Measurements from ENCODE around the gene ENG. TPM values are rescaled to one million over a fixed set of nuclear protein-coding genes. Genes with fewer than 3 reads are reported as not detected.

The ENG gene
- total RNA-seq, 1 experiment from 2014 or later: 25.1 TPM

DNA sequence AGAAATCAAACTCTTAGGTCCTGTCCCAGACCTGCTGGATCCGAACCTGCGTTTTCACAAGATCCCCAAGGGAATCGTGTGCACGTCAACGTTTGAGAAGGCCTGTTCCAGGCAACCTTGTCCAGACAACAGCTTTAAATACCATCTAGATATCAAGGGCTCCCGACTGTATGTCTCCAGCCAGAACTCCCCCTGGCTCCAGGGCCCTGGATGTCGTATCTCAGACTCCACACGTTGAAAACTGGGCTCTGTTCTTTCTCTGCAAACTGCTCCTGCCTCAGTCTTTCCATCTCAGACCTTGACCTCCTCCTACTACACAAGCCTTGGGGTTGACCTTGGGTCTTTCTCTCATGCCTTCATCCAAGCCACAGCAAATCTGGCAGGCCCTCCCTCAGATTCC is 5.8 kb upstream of the ENG start:
- ATAC-seq: no peak

DNA sequence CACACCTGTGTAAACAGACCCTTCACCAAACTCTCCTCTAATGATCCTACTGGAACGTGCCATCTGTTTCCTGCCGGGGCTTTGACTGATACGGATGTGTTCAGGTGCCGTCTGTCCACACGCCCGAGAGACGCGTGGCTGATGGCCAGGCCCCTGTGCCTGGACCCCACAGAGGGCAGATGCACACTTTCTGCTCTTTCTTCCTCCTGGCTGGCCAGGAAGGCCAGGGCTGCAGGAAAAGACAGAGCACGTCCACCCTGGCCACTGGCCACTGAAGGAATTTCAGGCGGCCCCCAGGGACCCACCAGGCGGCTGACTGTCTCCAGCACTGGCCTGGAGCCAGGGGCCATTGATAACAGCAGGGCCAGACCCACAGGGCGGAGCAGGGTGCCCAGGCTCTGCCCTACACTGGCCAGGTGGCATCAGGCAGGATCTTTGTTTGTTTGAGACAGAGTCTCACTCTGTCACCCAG is 3.6 kb upstream of the ENG start:
- in situ Hi-C loops (cut with HindIII; ENCODE audit: low pct_unique_long_range_greater_than_20kb, low sequenced_read_pairs): no loop called here
- no peaks in the 10 kb centered on the region for H3K36me3 ChIP-seq (ENCODE audit: control insufficient read depth, insufficient read depth, low read length)
- intact Hi-C loops (cut with micrococcal nuclease; ENCODE audit: unreplicated experiment): no loop called here
- H3K4me1 ChIP-seq (ENCODE audit: control insufficient read depth, insufficient read depth, low read length): peaks cover 5% of the 10 kb centered on the region; the same call in 1 of the 2 replicates
- no peak overlapping the region for H3K27ac ChIP-seq (ENCODE audit: low read length)
- H3K27me3 ChIP-seq (ENCODE audit: control insufficient read depth, insufficient read depth, low read length): no peaks in the 10 kb centered on the region
- CTCF ChIA-PET: no interaction called here
- H3K9me3 ChIP-seq (ENCODE audit: control insufficient read depth, insufficient read depth, low read depth, low read length): no peaks in the 10 kb centered on the region
- no peak for ATAC-seq
- POLR2A ChIA-PET: no interaction called here
- no TSS peak for BruUV-seq (replicated peaks)
- no peak for TF ChIP-seq TCF7L2 (IDR thresholded peaks at IDR 0.05; ENCODE audit: low read depth, low read length)
- TF ChIP-seq SIN3A (IDR thresholded peaks at IDR 0.05; ENCODE audit: borderline replicate concordance, insufficient read depth, low read depth, low read length): no peak
- no peak for TF ChIP-seq POLR2AphosphoS5 (IDR thresholded peaks at IDR 0.05; ENCODE audit: low read depth, low read length)
- TF ChIP-seq, protein P1, sequence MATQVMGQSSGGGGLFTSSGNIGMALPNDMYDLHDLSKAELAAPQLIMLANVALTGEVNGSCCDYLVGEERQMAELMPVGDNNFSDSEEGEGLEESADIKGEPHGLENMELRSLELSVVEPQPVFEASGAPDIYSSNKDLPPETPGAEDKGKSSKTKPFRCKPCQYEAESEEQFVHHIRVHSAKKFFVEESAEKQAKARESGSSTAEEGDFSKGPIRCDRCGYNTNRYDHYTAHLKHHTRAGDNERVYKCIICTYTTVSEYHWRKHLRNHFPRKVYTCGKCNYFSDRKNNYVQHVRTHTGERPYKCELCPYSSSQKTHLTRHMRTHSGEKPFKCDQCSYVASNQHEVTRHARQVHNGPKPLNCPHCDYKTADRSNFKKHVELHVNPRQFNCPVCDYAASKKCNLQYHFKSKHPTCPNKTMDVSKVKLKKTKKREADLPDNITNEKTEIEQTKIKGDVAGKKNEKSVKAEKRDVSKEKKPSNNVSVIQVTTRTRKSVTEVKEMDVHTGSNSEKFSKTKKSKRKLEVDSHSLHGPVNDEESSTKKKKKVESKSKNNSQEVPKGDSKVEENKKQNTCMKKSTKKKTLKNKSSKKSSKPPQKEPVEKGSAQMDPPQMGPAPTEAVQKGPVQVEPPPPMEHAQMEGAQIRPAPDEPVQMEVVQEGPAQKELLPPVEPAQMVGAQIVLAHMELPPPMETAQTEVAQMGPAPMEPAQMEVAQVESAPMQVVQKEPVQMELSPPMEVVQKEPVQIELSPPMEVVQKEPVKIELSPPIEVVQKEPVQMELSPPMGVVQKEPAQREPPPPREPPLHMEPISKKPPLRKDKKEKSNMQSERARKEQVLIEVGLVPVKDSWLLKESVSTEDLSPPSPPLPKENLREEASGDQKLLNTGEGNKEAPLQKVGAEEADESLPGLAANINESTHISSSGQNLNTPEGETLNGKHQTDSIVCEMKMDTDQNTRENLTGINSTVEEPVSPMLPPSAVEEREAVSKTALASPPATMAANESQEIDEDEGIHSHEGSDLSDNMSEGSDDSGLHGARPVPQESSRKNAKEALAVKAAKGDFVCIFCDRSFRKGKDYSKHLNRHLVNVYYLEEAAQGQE (IDR thresholded peaks at IDR 0.05; ENCODE audit: insufficient read depth in 1 of 2, low read depth in 2 of 2, low read length in 1 of 2): no peak
- no peak for TF ChIP-seq CTCF (IDR thresholded peaks at IDR 0.05)
- no peak overlapping the region for H3K4me3 ChIP-seq (ENCODE audit: low read depth in 2 of 2, low read length in 2 of 2)
- no peak for DNase-seq (ENCODE audit: low read depth, low spot score)

More for the DNA sequence above, 5.8 kb upstream of the ENG start:
- no peaks in the 10 kb centered on the region for H3K36me3 ChIP-seq (ENCODE audit: control insufficient read depth, insufficient read depth, low read length)
- POLR2A ChIA-PET: no interaction called here
- intact Hi-C loops (cut with micrococcal nuclease; ENCODE audit: unreplicated experiment) (no loop called here), in situ Hi-C loops (cut with HindIII; ENCODE audit: low pct_unique_long_range_greater_than_20kb, low sequenced_read_pairs) (no loop called here)
- H3K4me3 ChIP-seq (ENCODE audit: low read depth in 2 of 2, low read length in 2 of 2): no peak overlapping the region
- no peaks in the 10 kb centered on the region for H3K9me3 ChIP-seq (ENCODE audit: control insufficient read depth, insufficient read depth, low read depth, low read length)
- H3K27me3 ChIP-seq (ENCODE audit: control insufficient read depth, insufficient read depth, low read length): no peaks in the 10 kb centered on the region
- H3K4me1 ChIP-seq (ENCODE audit: control insufficient read depth, insufficient read depth, low read length): peaks cover 2% of the 10 kb centered on the region; the same call in 1 of the 2 replicates
- DNase-seq (ENCODE audit: low read depth, low spot score): no peak
- TF ChIP-seq, protein P1 (IDR thresholded peaks at IDR 0.05; ENCODE audit: insufficient read depth in 1 of 2, low read depth in 2 of 2, low read length in 1 of 2): no peak
- BruUV-seq (replicated peaks): no TSS peak
- H3K27ac ChIP-seq (ENCODE audit: low read length): no peak overlapping the region
- CTCF ChIA-PET: no interaction called here
